ENCODE measurements around the gene WNT4.

Gene WNT4

DNA sequence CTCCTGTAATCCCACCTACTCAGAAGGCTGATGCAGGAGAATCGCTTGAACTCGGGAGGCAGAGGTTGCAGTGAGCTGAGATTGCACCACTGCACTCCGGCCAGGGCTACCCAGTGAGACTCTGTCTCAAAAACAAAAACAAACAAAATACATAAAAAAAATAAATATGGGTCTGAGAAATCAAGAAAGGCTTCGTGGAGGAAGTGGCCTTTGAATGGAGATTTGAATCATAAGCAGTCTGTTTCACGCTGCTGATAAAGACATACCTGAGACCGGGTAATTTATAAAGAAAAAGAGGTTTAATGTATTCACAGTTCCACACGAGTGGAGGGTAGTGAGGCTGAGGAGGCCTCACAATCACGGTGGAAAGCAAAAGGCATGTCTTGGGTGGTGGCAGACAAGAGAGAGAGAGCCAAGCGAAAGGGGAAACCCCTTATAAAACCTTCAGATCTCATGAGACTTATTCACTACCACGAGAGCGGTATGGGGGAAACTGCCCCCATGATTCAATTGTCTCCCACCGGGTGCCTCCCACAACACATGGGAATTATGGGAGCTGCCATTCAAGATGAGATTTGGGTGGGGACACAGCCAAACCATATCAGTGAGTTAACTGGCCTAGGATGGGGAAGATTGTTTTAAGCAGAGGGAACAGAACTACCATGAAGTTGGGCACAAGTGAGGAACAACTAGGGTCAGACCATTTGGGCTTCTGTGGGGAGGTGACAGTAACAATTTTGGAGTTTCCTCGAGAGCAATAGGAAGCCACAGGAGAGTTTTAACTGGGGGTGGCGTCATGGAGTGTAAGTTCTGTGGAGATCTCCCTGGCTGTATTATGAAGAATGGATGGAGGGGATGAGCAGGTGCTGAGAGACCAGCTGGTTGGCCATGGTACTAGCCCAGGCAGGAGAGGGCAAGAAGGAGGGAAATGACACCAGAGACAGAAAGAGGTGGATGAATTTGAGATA lies 22.2 kb upstream of the WNT4 start:
- H3K79me2 ChIP-seq (ENCODE audit: control insufficient read depth, low read length) = no peaks in the 10 kb centered on the region
- TF ChIP-seq, protein P1, sequence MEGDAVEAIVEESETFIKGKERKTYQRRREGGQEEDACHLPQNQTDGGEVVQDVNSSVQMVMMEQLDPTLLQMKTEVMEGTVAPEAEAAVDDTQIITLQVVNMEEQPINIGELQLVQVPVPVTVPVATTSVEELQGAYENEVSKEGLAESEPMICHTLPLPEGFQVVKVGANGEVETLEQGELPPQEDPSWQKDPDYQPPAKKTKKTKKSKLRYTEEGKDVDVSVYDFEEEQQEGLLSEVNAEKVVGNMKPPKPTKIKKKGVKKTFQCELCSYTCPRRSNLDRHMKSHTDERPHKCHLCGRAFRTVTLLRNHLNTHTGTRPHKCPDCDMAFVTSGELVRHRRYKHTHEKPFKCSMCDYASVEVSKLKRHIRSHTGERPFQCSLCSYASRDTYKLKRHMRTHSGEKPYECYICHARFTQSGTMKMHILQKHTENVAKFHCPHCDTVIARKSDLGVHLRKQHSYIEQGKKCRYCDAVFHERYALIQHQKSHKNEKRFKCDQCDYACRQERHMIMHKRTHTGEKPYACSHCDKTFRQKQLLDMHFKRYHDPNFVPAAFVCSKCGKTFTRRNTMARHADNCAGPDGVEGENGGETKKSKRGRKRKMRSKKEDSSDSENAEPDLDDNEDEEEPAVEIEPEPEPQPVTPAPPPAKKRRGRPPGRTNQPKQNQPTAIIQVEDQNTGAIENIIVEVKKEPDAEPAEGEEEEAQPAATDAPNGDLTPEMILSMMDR (IDR thresholded peaks at IDR 0.05; ENCODE audit: low read depth, low read length, poor library complexity, severe bottlenecking) = no peak
- TF ChIP-seq EZH2phosphoT487 (IDR thresholded peaks at IDR 0.05; ENCODE audit: borderline replicate concordance, low read length) = no peak
- no peak overlapping the region for H3K4me2 ChIP-seq (ENCODE audit: low read length)
- H3K27me3 ChIP-seq (ENCODE audit: control insufficient read depth, low read length) = peaks cover 3% of the 10 kb centered on the region
- no peaks in the 10 kb centered on the region for H3K36me3 ChIP-seq (ENCODE audit: control insufficient read depth, low read length)
- no peaks in the 10 kb centered on the region for H3K4me1 ChIP-seq (ENCODE audit: control insufficient read depth, low read length)
- H3K9me3 ChIP-seq (ENCODE audit: control insufficient read depth, insufficient read depth, low read length) = no peaks in the 10 kb centered on the region
- no peak overlapping the region for H3K27ac ChIP-seq (ENCODE audit: low read depth, low read length)
- H3F3A ChIP-seq (ENCODE audit: control insufficient read depth, insufficient read depth) = no peaks in the 10 kb centered on the region
- no peaks in the 10 kb centered on the region for H3K9me2 ChIP-seq (replicated peaks; ENCODE audit: control insufficient read depth, low read length)
- no peaks in the 10 kb centered on the region for H4K20me1 ChIP-seq (ENCODE audit: control insufficient read depth, insufficient read depth, low read depth, low read length)
- H3K4me3 ChIP-seq (ENCODE audit: low read length) = no peak overlapping the region

DNA sequence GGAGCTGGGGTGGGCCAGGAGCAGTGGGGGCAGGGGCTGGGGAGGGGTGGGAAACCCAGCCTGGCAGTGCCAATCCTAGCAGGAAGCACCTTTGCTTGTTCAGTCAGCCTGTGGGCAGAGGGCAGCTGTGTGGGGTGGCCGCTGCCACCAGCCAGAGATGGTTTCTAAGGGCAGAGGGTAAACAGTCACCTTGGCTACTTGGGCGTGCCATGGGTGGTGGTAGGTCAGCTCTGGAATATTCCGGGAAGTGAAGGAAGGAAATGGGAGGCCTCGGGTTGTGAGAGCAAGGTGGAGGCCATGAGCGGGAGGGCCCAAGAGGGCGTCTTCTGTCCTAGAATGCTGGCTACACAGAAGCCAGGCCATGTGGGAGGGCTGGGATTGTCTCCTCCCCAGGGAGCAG lies 20.7 kb upstream of the WNT4 start:
- peaks cover 3% of the 10 kb centered on the region for H3K27me3 ChIP-seq (ENCODE audit: control insufficient read depth, low read length)
- H3K4me3 ChIP-seq (ENCODE audit: low read length) = no peak overlapping the region
- no peaks in the 10 kb centered on the region for H3K36me3 ChIP-seq (ENCODE audit: control insufficient read depth, low read length)
- H3K4me1 ChIP-seq (ENCODE audit: control insufficient read depth, low read length) = no peaks in the 10 kb centered on the region
- H3K4me2 ChIP-seq (ENCODE audit: low read length) = no peak overlapping the region
- H3K79me2 ChIP-seq (ENCODE audit: control insufficient read depth, low read length) = no peaks in the 10 kb centered on the region
- no peaks in the 10 kb centered on the region for H3K9me2 ChIP-seq (replicated peaks; ENCODE audit: control insufficient read depth, low read length)
- no peak for TF ChIP-seq EZH2phosphoT487 (IDR thresholded peaks at IDR 0.05; ENCODE audit: borderline replicate concordance, low read length)
- TF ChIP-seq, protein P1 (IDR thresholded peaks at IDR 0.05; ENCODE audit: low read depth, low read length, poor library complexity, severe bottlenecking) = no peak
- H3K27ac ChIP-seq (ENCODE audit: low read depth, low read length) = no peak overlapping the region
- H3F3A ChIP-seq (ENCODE audit: control insufficient read depth, insufficient read depth) = no peaks in the 10 kb centered on the region
- H4K20me1 ChIP-seq (ENCODE audit: control insufficient read depth, insufficient read depth, low read depth, low read length) = no peaks in the 10 kb centered on the region
- no peaks in the 10 kb centered on the region for H3K9me3 ChIP-seq (ENCODE audit: control insufficient read depth, insufficient read depth, low read length)

DNA sequence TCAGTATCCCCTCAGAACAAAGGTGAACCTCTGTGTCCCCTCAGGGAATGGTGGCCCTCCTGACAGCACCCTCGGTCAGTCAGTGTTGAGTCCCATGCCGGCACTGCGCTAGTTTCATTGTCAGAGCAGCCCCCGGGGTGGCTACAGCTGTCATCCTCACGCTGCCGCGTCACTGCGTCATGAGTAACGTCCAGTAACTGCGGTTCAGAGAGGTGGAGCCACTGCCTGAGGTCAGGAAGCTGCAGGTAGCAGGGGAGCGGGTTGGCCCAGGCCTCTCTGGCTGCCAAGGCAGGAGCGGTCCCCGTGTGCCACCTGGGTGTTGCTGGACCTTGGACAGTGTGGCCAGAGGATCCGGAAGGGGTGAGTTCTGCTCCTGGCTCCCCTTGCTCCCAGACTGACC lies 20.2 kb upstream of the WNT4 start:
- H3K9me3 ChIP-seq (ENCODE audit: control insufficient read depth, insufficient read depth, low read length) = no peaks in the 10 kb centered on the region
- no peaks in the 10 kb centered on the region for H3K4me1 ChIP-seq (ENCODE audit: control insufficient read depth, low read length)
- TF ChIP-seq, protein P1 (IDR thresholded peaks at IDR 0.05; ENCODE audit: low read depth, low read length, poor library complexity, severe bottlenecking) = no peak
- no peak for TF ChIP-seq EZH2phosphoT487 (IDR thresholded peaks at IDR 0.05; ENCODE audit: borderline replicate concordance, low read length)
- H3K79me2 ChIP-seq (ENCODE audit: control insufficient read depth, low read length) = no peaks in the 10 kb centered on the region
- no peak overlapping the region for H3K4me3 ChIP-seq (ENCODE audit: low read length)
- H3F3A ChIP-seq (ENCODE audit: control insufficient read depth, insufficient read depth) = no peaks in the 10 kb centered on the region
- no peaks in the 10 kb centered on the region for H4K20me1 ChIP-seq (ENCODE audit: control insufficient read depth, insufficient read depth, low read depth, low read length)
- H3K27me3 ChIP-seq (ENCODE audit: control insufficient read depth, low read length) = peaks cover 3% of the 10 kb centered on the region
- H3K9me2 ChIP-seq (replicated peaks; ENCODE audit: control insufficient read depth, low read length) = no peaks in the 10 kb centered on the region
- H3K4me2 ChIP-seq (ENCODE audit: low read length) = no peak overlapping the region
- no peak overlapping the region for H3K27ac ChIP-seq (ENCODE audit: low read depth, low read length)
- H3K36me3 ChIP-seq (ENCODE audit: control insufficient read depth, low read length) = no peaks in the 10 kb centered on the region

Measured in DOHH2 (cell line).